Measurements from ENCODE around the gene PAQR9. TPM values are rescaled to one million over a fixed set of nuclear protein-coding genes. Genes with fewer than 3 reads are reported as not detected.

PAQR9 gene
- total and polyA plus RNA-seq, 2 experiments from 2014 or later: 0.68 to 1.0 TPM

DNA sequence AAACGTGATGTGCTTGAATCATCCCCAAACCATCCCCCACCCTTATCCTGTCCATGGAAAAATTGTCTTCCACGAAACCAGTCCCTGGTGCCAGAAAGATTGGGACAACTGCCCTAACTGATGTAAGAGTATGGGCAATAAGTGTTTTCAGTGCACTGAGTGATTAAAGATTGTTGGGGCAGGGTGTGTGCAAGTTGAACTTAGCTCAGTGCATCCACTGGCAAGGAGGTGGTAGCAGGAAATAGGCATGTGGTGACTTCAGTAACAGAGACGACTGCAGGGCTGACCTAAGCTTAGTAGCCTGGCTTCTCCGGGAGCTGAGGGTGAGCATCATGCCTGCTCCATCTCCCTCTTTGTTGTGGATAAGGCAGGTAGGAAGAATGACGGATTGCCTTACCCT, 27.5 kb downstream of the PAQR9 start:
- H3K27ac ChIP-seq: no peak overlapping the region
- no peaks in the 10 kb centered on the region for H3K27me3 ChIP-seq
- H3K4me3 ChIP-seq: no peak overlapping the region
- DNase-seq (ENCODE audit: low read depth in 1 of 2, low spot score in 1 of 2): no peak
- H3K9me3 ChIP-seq (ENCODE audit: low read depth): no peaks in the 10 kb centered on the region
- H3K4me1 ChIP-seq (ENCODE audit: low read depth): no peaks in the 10 kb centered on the region
- TF ChIP-seq, protein P1, sequence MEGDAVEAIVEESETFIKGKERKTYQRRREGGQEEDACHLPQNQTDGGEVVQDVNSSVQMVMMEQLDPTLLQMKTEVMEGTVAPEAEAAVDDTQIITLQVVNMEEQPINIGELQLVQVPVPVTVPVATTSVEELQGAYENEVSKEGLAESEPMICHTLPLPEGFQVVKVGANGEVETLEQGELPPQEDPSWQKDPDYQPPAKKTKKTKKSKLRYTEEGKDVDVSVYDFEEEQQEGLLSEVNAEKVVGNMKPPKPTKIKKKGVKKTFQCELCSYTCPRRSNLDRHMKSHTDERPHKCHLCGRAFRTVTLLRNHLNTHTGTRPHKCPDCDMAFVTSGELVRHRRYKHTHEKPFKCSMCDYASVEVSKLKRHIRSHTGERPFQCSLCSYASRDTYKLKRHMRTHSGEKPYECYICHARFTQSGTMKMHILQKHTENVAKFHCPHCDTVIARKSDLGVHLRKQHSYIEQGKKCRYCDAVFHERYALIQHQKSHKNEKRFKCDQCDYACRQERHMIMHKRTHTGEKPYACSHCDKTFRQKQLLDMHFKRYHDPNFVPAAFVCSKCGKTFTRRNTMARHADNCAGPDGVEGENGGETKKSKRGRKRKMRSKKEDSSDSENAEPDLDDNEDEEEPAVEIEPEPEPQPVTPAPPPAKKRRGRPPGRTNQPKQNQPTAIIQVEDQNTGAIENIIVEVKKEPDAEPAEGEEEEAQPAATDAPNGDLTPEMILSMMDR (IDR thresholded peaks at IDR 0.05; ENCODE audit: low read depth, low read length): no peak
- no peaks in the 10 kb centered on the region for H3K36me3 ChIP-seq

DNA sequence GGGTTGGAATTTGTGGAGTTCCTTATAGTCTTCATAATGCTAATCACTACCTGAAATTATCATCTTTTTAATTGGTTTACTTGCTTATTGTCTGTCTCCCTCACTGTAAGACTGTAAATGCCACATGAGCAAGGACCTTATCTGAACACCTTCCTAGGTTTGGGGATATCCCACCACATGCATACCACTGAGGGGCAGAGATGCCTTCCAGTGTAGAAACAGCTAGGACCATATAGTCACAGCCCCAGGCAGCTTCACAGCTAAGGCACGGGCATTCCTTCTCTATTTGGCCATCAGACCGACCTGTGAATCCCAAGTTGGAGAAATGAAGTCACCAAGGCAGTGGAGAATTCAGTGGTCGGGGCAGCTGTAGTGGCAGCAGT, 28.6 kb downstream of the PAQR9 start:
- H3K4me3 ChIP-seq: no peak overlapping the region
- no peak overlapping the region for H3K27ac ChIP-seq
- H3K4me1 ChIP-seq (ENCODE audit: low read depth): no peaks in the 10 kb centered on the region
- DNase-seq (ENCODE audit: low read depth in 1 of 2, low spot score in 1 of 2): no peak
- H3K36me3 ChIP-seq: no peaks in the 10 kb centered on the region
- H3K9me3 ChIP-seq (ENCODE audit: low read depth): no peaks in the 10 kb centered on the region
- no peaks in the 10 kb centered on the region for H3K27me3 ChIP-seq
- TF ChIP-seq, protein P1 (IDR thresholded peaks at IDR 0.05; ENCODE audit: low read depth, low read length): no peak

DNA sequence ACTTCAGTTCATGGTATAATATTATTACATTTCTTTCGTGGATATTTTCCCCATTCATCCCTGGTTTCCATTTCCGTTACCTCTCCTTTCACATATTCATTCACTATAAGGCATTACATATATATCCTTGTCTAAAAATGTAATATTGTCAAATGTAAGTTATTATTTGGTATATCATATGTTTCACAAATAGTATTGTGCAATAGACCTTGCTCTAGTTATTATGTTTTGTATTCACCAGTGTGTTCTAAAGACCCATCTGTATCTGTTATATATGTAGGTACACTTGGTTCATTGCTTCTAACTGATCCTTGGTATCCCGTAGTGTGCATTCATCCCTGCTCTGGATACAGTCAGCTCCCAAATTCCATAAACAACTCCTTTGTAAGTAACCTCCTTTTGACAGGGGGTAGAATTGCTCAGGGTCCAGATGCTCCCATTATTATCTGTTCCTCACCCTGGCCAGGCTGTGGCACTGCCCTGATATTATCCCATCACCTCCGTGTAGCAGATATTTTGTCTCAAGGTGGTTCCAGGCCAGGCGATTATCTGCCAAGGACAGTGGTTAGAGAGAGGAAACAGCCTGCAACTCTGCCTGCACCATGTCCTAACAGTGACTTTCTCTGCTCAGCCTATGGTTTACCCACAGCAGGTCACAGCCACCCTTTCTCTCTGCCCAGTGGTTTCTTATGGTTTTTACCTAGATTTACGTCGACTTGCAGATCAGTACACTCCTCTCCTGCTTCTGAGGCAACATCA, 29.2 kb downstream of the PAQR9 start:
- no peak overlapping the region for H3K4me3 ChIP-seq
- no peak for DNase-seq (ENCODE audit: low read depth in 1 of 2, low spot score in 1 of 2)
- TF ChIP-seq, protein P1 (IDR thresholded peaks at IDR 0.05; ENCODE audit: low read depth, low read length): no peak
- H3K4me1 ChIP-seq (ENCODE audit: low read depth): no peaks in the 10 kb centered on the region
- H3K9me3 ChIP-seq (ENCODE audit: low read depth): no peaks in the 10 kb centered on the region
- no peaks in the 10 kb centered on the region for H3K27me3 ChIP-seq
- H3K27ac ChIP-seq: no peak overlapping the region
- no peaks in the 10 kb centered on the region for H3K36me3 ChIP-seq

DNA sequence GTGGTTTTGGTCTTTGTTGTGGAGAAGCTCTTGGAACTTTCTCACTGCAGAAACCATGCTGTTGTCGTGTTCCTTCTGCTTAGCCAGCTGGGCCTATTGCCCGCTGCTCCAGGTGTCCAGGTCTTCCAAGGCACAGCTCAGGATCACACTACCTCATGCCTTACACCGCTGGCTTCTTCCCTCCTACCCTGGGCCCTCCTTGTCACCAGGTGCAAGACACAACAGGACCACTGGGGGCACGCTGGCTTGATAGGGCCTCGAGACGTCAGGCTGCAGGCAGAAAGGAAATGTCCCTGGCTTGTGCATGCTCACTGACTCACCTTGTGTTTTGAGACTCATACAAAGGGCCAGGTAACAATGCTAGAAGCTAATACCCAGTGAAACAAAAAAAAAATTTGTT, 32.3 kb downstream of the PAQR9 start:
- H3K4me1 ChIP-seq (ENCODE audit: low read depth): no peaks in the 10 kb centered on the region
- no peak overlapping the region for H3K4me3 ChIP-seq
- DNase-seq (ENCODE audit: low read depth in 1 of 2, low spot score in 1 of 2): peak in 1 of 2 donors; percentile 28
- no peaks in the 10 kb centered on the region for H3K27me3 ChIP-seq
- H3K36me3 ChIP-seq: no peaks in the 10 kb centered on the region
- H3K9me3 ChIP-seq (ENCODE audit: low read depth): no peaks in the 10 kb centered on the region
- TF ChIP-seq, protein P1 (IDR thresholded peaks at IDR 0.05; ENCODE audit: low read depth, low read length): no peak
- no peak overlapping the region for H3K27ac ChIP-seq

DNA sequence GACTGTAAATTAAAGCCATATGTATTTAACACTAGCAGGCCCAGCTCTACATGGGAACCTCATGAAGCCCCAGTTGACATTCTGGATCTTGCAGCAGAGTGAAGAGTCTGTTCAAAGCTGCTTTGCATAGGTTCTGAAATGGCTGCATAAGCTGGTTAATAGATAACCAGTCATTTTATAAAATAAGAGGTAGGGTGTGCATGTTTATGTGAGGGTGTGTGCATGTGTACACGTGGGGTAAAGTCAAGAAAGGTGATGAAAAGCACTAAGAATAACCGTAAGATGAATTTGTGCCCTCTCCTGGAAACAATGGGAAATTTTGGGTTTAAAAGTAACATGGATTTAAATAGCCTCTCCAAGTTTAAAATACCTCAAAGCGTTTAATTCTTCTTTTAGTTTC, 33.0 kb downstream of the PAQR9 start:
- H3K27me3 ChIP-seq: no peaks in the 10 kb centered on the region
- no peaks in the 10 kb centered on the region for H3K4me1 ChIP-seq (ENCODE audit: low read depth)
- DNase-seq (ENCODE audit: low read depth in 1 of 2, low spot score in 1 of 2): no peak
- H3K4me3 ChIP-seq: no peak overlapping the region
- TF ChIP-seq, protein P1 (IDR thresholded peaks at IDR 0.05; ENCODE audit: low read depth, low read length): no peak
- no peaks in the 10 kb centered on the region for H3K36me3 ChIP-seq
- no peaks in the 10 kb centered on the region for H3K9me3 ChIP-seq (ENCODE audit: low read depth)
- no peak overlapping the region for H3K27ac ChIP-seq

Measured in cardiac muscle cell (in vitro differentiated cells and primary cell).